Raji (cell line): ENCODE results near the gene KLF16.

Source experiments
- POLR2A ChIP-seq: IDR thresholded peaks from 2 replicates; pipeline ENCODE4 v1.6.1; 2011; ENCODE audit warnings: low read depth, low read length, control low read depth; ENCODE audit not compliant: insufficient read depth

KLF16 gene

DNA sequence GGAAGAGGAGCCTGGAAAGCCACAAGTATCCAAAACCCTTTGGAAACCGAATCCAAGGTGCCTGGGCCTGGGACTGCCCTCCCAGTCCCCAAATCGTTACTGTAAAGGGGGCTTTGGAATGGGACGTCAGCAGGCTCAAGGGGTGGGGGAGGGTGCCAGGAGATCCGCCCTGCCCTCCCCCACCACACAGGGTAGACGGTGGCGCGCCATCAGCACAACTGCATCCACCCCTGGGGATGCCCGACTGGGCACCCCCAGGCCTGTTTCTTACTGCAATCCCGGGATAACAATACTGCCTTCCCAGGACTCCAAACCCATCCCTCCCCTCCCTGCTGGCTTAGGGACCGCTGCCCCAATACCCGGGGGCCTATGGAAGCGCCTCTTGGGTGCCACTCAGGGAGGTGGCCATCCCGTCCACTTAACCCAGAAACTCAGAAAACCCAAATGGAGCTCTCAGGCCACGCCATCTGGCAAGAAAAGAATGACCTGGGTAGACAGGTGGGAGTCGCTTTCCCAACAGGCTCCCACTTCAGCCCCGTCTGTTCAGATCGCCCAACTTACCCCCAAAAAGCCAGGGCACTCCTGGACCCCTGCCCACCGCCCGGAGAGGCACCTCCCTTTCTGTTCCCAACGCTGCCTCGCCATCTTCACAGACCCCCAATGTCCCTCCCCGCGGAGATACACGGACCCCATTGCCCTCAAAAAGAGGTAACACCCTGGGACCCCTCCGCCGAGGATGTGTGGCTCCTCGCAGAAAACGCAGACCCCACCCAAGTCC is 2.4 kb downstream of the KLF16 start:
- TF ChIP-seq POLR2A = no peak

DNA sequence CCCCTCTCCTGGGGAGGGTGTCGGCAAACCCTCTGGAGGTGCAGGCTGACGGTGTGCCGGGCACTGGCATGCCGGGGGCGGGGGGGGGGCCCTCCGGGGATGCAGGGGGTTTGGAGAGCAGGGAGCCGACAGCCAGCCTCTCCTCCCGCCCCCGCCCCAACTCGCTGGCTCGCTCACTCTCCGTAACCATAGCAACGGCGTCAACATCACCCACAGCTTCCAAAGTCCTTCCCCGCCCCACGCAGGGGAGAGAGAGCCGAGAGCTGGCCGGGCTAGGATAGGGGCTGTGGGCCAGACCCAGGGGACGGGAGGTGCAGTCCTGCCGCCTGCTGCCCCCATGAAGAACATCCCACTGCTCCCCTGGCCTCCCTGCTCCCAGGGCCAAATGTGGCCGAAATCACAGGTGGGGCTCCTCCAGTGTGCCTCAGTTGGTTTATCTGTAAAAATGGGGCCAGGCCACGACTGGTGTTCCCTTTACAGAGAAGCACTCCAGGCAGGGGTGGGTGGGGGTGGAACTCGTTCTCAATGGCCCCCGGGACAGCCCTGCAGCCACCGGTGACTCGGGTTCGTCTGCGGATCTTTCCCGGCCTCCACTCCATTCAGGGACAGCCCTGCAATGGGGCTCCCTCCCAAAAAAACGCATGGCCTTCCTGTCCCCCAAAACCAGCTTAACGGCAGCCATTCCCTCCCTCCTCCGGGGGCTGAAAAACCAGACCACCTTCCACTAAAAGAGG is 3.2 kb downstream of the KLF16 start:
- TF ChIP-seq POLR2A = no peak

DNA sequence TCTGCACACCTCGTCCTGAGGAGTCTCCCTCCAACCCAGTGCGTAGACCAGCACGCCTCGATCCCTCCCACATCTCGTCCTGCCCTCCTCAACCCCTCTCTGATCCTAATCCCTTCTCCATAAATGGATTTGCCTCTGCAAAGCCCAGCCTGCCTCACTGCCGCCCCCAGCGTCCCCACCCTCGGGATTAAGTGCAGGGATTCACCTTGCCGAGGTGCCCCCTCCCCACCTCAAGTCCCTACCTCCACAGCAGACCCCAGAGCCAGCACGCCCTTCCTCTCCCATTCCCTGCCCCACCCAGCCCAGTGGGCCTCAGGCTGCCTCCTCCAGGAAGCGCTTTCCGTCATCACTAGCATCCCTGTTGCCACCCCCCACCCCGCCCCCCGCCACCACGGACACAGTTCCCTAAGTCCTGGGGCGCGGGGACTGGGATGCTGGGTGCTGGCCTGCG is 4.0 kb downstream of the KLF16 start:
- no peak for TF ChIP-seq POLR2A

DNA sequence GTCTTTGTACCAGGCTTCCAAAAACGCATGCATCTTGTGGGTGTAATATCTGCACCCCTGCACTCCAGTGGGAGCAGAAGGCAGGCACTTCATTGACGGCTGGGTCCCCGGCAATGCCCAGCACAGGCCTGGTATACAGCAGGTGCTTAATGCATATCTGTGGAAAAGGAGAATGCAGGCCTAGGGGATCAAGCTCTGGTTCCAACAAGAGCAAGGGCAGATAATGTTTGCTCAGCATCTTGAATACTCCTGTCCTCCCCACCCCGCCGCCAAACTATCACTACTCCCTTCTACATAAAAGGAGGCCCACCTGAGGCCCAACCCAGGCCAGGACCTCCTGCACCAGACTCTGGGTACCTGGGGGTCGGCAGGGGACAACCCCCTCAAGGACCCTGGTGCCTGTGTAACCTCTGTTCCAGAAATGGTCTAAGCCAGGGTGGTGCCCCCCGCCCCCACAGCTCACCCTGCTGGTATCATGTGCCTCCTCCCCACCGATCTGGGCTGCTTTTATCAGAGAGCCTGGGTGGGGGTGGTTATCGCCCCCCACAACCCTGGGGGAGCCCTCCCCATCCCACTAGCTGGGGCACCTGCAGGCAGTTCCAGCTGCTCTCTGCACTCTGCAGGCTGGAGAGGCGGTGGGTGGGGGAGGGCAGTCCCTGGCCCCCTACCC is 4.8 kb downstream of the KLF16 start:
- no peak for TF ChIP-seq POLR2A

DNA sequence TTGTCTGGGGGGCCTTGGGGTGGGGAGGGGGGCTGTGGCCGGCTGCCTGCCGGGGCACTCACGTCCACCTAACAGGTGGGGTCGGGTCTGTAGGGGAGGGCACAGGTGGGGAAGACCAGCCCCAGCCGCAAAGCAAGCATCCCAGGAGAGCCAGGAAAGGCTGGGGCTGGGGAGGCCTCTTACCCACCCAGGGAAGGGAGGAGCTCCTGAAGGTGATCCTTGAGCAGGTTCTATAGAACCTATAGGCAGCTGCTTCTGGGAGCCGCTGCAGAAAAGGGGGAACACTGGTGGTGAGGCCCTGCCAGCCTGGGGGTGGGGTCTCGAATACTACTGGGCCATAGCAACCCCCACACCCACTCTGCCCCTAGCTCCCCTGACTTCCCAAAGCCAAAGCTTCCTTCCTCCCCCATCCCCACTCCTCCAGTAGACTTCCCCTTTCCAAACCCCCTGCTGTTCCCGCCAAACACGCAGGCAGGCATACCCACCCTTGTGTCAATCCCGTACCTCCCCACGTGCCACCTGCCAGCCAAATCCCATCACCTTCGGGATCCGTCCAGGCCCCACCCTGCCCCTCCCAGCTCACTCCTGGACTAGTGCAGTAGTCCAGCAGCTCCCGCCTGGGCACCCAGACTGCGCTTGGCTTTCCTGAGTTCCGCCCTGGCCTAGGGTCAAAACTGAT is 5.6 kb downstream of the KLF16 start:
- no peak for TF ChIP-seq POLR2A

DNA sequence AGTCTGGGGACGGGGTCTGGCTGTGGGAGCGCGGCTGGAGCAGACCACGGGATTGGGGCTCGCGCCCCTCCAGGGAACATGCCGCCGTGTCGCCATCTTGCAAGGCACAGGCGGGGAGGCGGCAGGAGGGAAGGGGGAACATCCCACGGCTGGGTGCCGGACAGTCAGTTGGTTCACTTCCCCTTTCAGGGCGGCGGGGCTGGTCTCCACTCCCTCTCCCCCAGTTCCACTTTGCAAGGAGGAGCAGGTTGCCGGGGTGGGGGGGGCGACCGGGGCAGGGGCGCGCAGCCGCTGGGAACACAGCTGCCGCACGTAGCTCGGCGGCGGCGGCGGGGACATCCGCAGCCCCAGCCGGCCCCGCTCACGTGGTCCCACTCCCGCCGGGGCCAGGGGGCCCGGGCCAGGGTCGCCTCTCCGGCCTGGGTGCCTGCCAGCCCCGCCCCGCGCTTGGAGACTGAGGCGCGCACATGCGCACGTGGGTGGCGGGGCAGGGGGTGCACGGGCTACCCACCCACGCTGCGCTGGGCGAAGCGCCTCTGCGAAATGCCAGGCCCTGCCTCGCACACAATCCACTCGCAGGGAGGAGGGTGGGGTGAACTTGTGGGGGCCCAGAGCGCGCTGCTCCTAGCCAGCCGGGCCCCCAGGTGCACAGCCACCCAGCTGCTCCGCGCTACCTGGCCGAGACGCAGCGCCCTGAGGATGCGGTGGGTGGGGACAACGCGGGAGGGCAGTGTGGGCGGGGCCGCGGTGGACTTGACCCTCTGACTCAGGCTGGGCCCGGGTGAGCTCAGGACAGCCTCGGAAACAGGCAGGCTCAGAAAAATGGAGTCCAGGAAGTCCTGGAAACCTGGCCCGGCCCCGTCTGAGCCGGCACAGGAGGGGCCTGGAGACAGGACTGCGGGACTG is 6.4 kb downstream of the KLF16 start:
- TF ChIP-seq POLR2A = no peak; the same call in 1 of the 2 replicates

DNA sequence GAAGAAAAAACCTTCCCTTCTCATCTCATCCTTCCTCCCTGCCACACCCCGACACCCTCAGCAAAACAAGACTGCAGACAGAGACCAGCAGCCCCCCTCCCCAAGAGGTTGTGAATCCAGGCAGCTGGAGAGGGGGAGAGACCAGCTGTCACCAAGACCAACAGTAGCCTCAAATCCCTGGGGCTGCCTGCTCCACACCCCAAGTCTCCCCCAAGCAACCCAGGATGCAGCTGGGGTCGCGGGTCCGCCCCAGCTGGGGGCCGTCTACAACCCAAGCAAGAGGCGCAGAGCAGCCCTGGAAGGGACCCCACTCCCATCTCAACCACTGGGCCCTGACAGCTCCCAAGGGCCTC is 7.1 kb downstream of the KLF16 start:
- no peak for TF ChIP-seq POLR2A

DNA sequence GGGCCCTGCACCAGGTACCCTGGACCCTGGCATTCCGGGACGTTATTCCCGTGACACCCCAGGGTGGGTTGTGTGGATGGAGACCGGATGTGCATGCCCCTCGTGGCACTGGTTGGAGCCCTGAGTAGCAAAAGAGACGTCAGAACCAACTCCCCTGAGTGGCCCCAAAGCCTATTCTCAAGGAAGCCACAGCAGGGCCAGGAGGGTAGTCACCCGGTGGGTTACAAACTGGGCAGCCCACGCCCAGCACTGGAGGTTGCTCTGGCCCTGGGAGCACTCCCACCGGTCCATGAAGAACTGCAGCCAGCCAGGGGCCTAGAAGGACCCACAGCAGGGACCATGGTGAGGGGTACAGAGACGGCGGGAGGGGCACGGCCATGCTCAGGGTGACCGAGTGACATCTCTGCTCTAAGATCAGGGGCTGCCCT is 7.5 kb downstream of the KLF16 start:
- no peak; the same call in 1 of the 2 replicates for TF ChIP-seq POLR2A

DNA sequence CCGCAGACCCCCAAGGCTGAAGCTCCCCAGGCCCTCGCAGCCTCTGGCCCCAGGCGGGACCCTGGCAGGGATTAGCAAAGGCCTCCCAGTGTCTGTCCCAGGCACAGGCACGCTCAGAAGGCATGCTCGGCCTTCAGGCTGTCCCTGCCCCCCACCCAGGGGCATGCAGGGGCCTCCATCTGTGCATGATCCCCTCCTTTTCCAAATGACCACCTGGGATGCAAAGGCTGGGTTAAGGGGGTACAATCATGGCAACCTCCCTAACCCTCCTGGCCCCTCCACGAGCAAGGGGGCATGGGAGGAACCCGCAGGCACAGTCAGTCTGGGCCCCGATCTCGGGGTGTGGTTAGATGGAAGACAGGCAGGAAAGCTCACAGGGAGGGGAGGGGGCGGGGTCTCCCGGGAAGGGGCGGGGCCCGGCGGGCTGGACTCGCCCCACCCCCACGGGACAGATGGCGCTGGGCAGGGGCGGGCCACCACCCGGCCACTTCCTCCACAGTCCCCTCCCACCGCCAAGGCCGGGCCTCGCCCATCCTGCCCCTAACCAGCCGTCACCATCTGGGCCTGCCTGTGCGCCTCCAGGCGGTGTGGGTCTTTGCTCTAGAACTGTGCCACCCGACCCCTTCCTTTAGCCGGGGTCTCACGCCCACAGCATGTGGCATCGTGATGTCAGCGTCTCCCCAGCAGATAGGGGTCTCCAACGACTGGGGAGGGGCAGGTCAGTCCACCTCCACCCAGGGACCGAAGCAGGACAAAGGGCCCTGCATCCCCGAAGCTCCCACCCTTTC is 8.1 kb downstream of the KLF16 start:
- TF ChIP-seq POLR2A = peak; percentile 59

DNA sequence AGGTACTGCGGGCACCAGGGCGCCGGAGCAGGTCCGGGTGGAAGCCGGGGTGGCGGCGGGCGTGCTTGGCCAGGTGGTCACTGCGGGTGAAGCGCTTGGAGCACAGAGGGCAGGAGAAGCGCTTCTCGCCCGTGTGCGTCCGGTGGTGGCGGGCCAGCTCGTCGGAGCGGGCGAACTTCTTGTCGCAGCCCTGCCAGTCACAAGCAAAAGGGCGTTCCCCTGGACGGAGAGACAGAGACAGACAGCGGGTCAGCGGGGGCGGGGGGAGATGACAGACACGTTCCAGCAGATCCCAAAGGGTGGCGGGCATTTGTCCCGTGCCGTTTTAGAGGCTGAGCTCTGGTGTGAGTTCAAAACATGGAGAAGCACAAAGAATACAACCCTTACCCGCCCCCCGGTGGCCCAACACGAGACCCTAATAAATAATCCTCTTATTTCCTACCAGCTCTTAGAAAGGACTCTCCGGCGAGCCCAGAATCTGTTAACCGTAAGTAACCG is 8.8 kb downstream of the KLF16 start:
- TF ChIP-seq POLR2A = no peak

DNA sequence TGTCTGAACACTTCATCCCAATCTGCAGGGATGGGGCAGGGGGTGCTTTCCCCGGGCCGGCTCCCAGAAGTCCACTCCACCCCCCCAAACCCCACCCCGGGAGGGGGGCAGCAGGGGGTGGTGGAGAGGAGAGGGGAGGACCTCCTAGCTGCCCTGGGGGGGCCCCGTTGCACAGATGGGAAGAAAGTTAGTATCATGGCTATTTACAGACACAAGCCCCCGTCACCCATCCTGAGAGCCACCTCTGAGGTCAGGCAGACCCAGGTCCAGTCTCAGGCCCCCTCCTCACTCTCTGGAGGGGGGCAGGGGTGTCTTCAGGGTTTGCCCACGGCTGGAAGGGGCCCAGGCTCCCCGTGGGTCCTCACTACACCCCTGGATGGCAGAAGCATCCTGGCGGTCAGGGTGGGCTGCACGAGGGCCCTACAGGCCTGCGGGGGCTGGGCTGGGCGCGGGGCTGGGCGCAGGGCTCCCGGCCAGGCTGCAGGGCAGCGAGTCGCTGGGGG is 9.3 kb downstream of the KLF16 start:
- no peak for TF ChIP-seq POLR2A

DNA sequence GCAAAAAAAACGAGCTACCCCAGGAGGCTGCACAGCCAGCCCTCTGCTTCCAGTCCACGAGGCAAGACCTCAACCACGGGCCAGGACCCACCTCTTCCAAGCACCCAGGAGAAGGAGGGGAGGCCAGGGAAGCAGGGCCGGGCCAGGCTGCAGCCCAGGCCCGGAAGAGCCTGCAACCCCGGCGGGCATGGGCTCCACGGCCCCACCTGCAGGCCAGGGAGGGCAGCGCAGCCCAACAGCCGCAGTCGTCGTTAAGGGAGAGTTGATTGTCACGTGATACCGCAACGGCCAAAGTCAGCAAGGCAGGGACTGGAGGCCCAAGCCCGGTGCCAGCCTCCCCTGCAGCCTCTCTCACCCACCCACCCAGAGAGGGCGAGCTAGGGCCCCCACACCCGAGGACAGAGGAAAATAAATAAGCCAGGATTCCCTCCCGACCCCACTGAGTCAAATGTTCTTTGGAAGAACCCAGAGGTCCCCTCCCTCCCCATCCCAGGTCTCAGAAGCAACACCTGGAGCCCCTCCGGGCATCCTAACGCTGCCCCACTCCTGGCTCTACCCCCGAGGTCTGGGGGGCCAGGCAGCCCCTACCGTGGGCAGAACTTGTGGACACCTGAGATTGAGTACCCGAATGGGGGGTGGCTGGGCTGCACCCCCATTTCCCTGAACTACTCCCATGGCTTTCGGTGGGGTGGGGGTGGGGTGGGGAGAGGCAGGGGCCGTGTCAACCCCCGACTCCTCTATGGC is 9.9 kb downstream of the KLF16 start:
- TF ChIP-seq POLR2A = no peak
